Breast epithelium (tissue), 3 donors: Measurements from ENCODE around the gene PFKFB3.

Experiments
- POLR2A ChIP-seq: fragments of 450-650 bp; IDR thresholded peaks from one replicate; pipeline ENCODE4 v1.6.1; 2016; ENCODE audit warnings: antibody characterized with exemption, mild to moderate bottlenecking, moderate library complexity
- POLR2AphosphoS5 ChIP-seq, 3 donors: sonication (generic); formaldehyde crosslinking; IDR thresholded peaks; one replicate each; pipeline ENCODE4 v1.6.1; 2017; ENCODE audit warnings: antibody characterized with exemption in 3 of 3
- TF ChIP-seq, protein P1 (sequence below), 3 donors: fragments of 450-650 bp; IDR thresholded peaks; one replicate each; pipeline ENCODE4 v1.5.1; 2016 to 2017; ENCODE audit warnings: antibody characterized with exemption in 3 of 3, mild to moderate bottlenecking in 3 of 3, moderate library complexity in 3 of 3

DNA sequence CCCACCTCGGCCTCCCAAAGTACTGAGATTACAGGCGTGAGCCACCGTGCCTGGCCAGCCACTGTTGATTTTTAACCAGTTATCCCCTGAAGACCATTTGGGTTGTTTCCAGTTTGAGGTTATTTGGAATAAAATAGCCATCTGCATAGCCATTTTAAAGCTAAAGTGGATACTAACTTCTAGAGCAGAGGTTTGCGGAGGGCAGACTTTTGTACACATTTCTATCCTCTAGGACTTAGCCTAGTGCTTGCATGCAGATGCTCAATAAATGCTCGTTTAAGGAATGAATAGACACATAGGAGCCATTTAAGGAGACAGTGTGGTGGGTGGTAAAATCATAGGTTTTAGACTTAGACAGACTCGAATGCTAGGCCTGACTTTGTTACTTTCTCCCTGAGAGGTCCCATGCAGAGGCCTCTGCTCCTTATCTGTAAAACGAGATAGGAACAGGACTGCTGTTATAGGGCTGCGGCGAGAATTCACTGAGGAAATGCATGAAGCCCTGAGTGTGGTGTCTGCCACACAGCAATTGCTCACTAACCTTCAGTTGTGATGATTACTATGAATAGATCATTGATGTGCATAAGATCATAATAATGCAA is 75.9 kb downstream of the PFKFB3 start:
- TF ChIP-seq, protein P1, sequence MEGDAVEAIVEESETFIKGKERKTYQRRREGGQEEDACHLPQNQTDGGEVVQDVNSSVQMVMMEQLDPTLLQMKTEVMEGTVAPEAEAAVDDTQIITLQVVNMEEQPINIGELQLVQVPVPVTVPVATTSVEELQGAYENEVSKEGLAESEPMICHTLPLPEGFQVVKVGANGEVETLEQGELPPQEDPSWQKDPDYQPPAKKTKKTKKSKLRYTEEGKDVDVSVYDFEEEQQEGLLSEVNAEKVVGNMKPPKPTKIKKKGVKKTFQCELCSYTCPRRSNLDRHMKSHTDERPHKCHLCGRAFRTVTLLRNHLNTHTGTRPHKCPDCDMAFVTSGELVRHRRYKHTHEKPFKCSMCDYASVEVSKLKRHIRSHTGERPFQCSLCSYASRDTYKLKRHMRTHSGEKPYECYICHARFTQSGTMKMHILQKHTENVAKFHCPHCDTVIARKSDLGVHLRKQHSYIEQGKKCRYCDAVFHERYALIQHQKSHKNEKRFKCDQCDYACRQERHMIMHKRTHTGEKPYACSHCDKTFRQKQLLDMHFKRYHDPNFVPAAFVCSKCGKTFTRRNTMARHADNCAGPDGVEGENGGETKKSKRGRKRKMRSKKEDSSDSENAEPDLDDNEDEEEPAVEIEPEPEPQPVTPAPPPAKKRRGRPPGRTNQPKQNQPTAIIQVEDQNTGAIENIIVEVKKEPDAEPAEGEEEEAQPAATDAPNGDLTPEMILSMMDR (IDR thresholded peaks at IDR 0.05) = no peak
- TF ChIP-seq POLR2A (no peak), POLR2AphosphoS5 (IDR thresholded peaks at IDR 0.05) (no peak)
